HepG2 (cell line): ENCODE results near the gene JAGN1. TPM values are rescaled to one million over a fixed set of nuclear protein-coding genes. Genes with fewer than 3 reads are reported as not detected.

Experiments used
- ARID5B ChIP-seq: IDR thresholded peaks from 2 replicates; pipeline ENCODE4 v1.4.0; 2020; ENCODE audit warnings: mild to moderate bottlenecking, missing genetic modification reagents
- ARNT ChIP-seq: fragments of 450-650 bp; IDR thresholded peaks from 2 replicates; pipeline ENCODE4 v1.6.1; 2017
- BATF2 ChIP-seq: sonication (generic); formaldehyde crosslinking; IDR thresholded peaks from 2 replicates; pipeline ENCODE4 v1.8.0; 2022; ENCODE audit warnings: mild to moderate bottlenecking, missing genetic modification reagents, moderate library complexity
- CENPX ChIP-seq: sonication (generic); formaldehyde crosslinking; IDR thresholded peaks from 2 replicates; pipeline ENCODE4 v1.9.0; 2021; ENCODE audit warnings: mild to moderate bottlenecking, missing genetic modification reagents, moderate library complexity
- ELF4 ChIP-seq: sonication (generic); formaldehyde crosslinking; IDR thresholded peaks from 2 replicates; pipeline ENCODE4 v1.5.0; 2020; ENCODE audit warnings: missing genetic modification reagents, mild to moderate bottlenecking, moderate library complexity, borderline replicate concordance
- FOXJ3 ChIP-seq: sonication (generic); formaldehyde crosslinking; IDR thresholded peaks from 2 replicates; pipeline ENCODE4 v1.4.0; 2020; ENCODE audit warnings: missing genetic modification reagents, mild to moderate bottlenecking, borderline replicate concordance
- GLI4 ChIP-seq: sonication (generic); formaldehyde crosslinking; IDR thresholded peaks from 2 replicates; pipeline ENCODE4 v1.5.1; 2020; ENCODE audit warnings: missing genetic modification reagents, mild to moderate bottlenecking, moderate library complexity, borderline replicate concordance
- HMG20A ChIP-seq: IDR thresholded peaks from 2 replicates; pipeline ENCODE4 v1.6.1; 2016; ENCODE audit warnings: borderline replicate concordance
- HNRNPUL1 ChIP-seq: fragments of 200-400 bp; formaldehyde crosslinking; IDR thresholded peaks from 2 replicates; pipeline ENCODE4 v1.6.1; 2017; ENCODE audit warnings: low read depth, mild to moderate bottlenecking, low read length, moderate library complexity
- ISX ChIP-seq: sonication (generic); formaldehyde crosslinking; conservative IDR thresholded peaks from 2 replicates; pipeline ENCODE4 v1.5.0; 2020; ENCODE audit warnings: missing genetic modification reagents
- KDM5B ChIP-seq: sonication (generic); formaldehyde crosslinking; IDR thresholded peaks from 2 replicates; pipeline ENCODE4 v1.4.0; 2020; ENCODE audit warnings: missing genetic modification reagents, mild to moderate bottlenecking, borderline replicate concordance
- MYC ChIP-seq: sonication (generic); formaldehyde crosslinking; IDR thresholded peaks from 2 replicates; pipeline ENCODE4 v1.9.0; 2021; ENCODE audit warnings: missing genetic modification reagents, borderline replicate concordance
- NCOA5 ChIP-seq: sonication (generic); formaldehyde crosslinking; IDR thresholded peaks from 2 replicates; pipeline ENCODE4 v1.4.0; 2020; ENCODE audit warnings: missing genetic modification reagents
- NFRKB ChIP-seq: fragments of 450-650 bp; IDR thresholded peaks from 2 replicates; pipeline ENCODE4 v1.6.1; 2017
- PITX1 ChIP-seq: sonication (generic); formaldehyde crosslinking; IDR thresholded peaks from 2 replicates; pipeline ENCODE4 v1.5.1; 2020; ENCODE audit warnings: mild to moderate bottlenecking, missing genetic modification reagents
- SALL1 ChIP-seq: sonication (generic); formaldehyde crosslinking; IDR thresholded peaks from 2 replicates; pipeline ENCODE4 v1.8.0; 2022; ENCODE audit warnings: mild to moderate bottlenecking, missing genetic modification reagents
- SKI ChIP-seq: fragments of 450-650 bp; IDR thresholded peaks from one replicate; pipeline ENCODE4 v1.6.1; 2018; ENCODE audit warnings: mild to moderate bottlenecking; ENCODE audit not compliant: partially characterized antibody
- TEAD3 ChIP-seq: optimal IDR thresholded peaks from 2 replicates; pipeline ENCODE3; 2016; ENCODE audit warnings: borderline replicate concordance
- TRIM24 ChIP-seq: sonication (generic); formaldehyde crosslinking; IDR thresholded peaks from 2 replicates; pipeline ENCODE4 v1.8.0; 2022; ENCODE audit warnings: mild to moderate bottlenecking, missing genetic modification reagents
- ZNF558 ChIP-seq: sonication (generic); formaldehyde crosslinking; IDR thresholded peaks from 2 replicates; pipeline ENCODE4 v1.9.0; 2022; ENCODE audit warnings: mild to moderate bottlenecking, missing genetic modification reagents, borderline replicate concordance
- ZNF577 ChIP-seq: sonication (generic); formaldehyde crosslinking; IDR thresholded peaks from 2 replicates; pipeline ENCODE4 v1.4.0; 2020; ENCODE audit warnings: mild to moderate bottlenecking, low read depth, missing genetic modification reagents, borderline replicate concordance
- ZNF598 ChIP-seq: sonication (generic); formaldehyde crosslinking; IDR thresholded peaks from 2 replicates; pipeline ENCODE4 v1.5.1; 2020; ENCODE audit warnings: mild to moderate bottlenecking, missing genetic modification reagents, borderline replicate concordance
- polyA plus RNA-seq, 8 experiments: library from polyadenylated mRNA; depleted of rRNA in 3 of 8; stranded (reverse) in 7 of 8; unstranded in 1 of 8; fragments of >200 nt; fragmentation: Illumina TruSeq in 4 of 8; extraction: Trizol in 4 of 8; gene quantifications; 2 replicates each; pipeline versions ENCODE4 v1.2.1 to v1.2.3, GENCODE V29; 2011 to 2016; ENCODE audit warnings: low read depth in 4 of 8, missing spikeins in 1 of 8, mixed read lengths in 1 of 8; ENCODE audit not compliant: insufficient read depth in 1 of 8
- total RNA-seq, 5 experiments: library from RNA; depleted of rRNA; stranded (reverse); fragments of >200 nt; fragmentation: Illumina TruSeq; extraction: Trizol; gene quantifications; 2 replicates each; pipeline ENCODE4 v1.2.3, GENCODE V29; 2016; ENCODE audit warnings: low read depth in 1 of 5
- TF ChIP-seq, protein P1 (sequence below): sonication (generic); formaldehyde crosslinking; IDR thresholded peaks from 2 replicates; pipeline ENCODE4 v1.9.0; 2021; ENCODE audit warnings: missing genetic modification reagents, mild to moderate bottlenecking, borderline replicate concordance
- TF ChIP-seq, protein P2 (sequence below): sonication (generic); formaldehyde crosslinking; IDR thresholded peaks from 2 replicates; pipeline ENCODE4 v1.5.0; 2020; ENCODE audit warnings: missing genetic modification reagents, mild to moderate bottlenecking, borderline replicate concordance

JAGN1 gene
- total and polyA plus RNA-seq, 2 of the 13 experiments (the other 11 are each of a cell fraction or from before 2014, with no cell fraction given), result 49.9 to 50.9 TPM

GRCh38 chr3:9898467-9899241, 8.2 kb downstream of the JAGN1 start (continued):
- TF ChIP-seq ZNF598 (CRISPR knock-in tag), result peak; percentile 43; the same call in 1 of the 2 replicates
- TF ChIP-seq TRIM24 (CRISPR knock-in tag), result no peak
- TF ChIP-seq KDM5B, result no peak
- TF ChIP-seq GLI4 (CRISPR knock-in tag), result no peak
- no peak for TF ChIP-seq BATF2 (CRISPR knock-in tag)
- TF ChIP-seq, protein P1, sequence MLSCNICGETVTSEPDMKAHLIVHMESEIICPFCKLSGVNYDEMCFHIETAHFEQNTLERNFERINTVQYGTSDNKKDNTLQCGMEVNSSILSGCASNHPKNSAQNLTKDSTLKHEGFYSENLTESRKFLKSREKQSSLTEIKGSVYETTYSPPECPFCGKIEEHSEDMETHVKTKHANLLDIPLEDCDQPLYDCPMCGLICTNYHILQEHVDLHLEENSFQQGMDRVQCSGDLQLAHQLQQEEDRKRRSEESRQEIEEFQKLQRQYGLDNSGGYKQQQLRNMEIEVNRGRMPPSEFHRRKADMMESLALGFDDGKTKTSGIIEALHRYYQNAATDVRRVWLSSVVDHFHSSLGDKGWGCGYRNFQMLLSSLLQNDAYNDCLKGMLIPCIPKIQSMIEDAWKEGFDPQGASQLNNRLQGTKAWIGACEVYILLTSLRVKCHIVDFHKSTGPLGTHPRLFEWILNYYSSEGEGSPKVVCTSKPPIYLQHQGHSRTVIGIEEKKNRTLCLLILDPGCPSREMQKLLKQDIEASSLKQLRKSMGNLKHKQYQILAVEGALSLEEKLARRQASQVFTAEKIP, result no peak
- TF ChIP-seq ARNT, result no peak
- peak; percentile 45; the same call in 1 of the 2 replicates for TF ChIP-seq ZNF558 (CRISPR knock-in tag)
- TF ChIP-seq NFRKB, result no peak
- TF ChIP-seq, protein P2, sequence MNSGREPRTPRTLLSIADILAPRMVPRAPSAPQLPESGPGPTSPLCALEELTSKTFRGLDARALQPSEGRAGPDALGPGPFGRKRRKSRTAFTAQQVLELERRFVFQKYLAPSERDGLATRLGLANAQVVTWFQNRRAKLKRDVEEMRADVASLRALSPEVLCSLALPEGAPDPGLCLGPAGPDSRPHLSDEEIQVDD, result no peak
- no peak for TF ChIP-seq ISX
- no peak for TF ChIP-seq SKI
- no peak for TF ChIP-seq HNRNPUL1
- peak; percentile 36; the same call in 1 of the 2 replicates for TF ChIP-seq SALL1 (CRISPR knock-in tag)
- no peak; the same call in none of the 2 replicates for TF ChIP-seq ARID5B (CRISPR knock-in tag)
- TF ChIP-seq ZNF577 (CRISPR knock-in tag), result no peak
- TF ChIP-seq CENPX (CRISPR knock-in tag), result no peak
- 0 out of 2 replicates have a peak, but pooled peaks have one; percentile 42 for TF ChIP-seq PITX1 (CRISPR knock-in tag)
- no peak for TF ChIP-seq FOXJ3
- no peak for TF ChIP-seq ELF4 (CRISPR knock-in tag)
- peak; percentile 29; the same call in 1 of the 2 replicates for TF ChIP-seq MYC (CRISPR knock-in tag)
- peak; percentile 35 for TF ChIP-seq TEAD3 (CRISPR knock-in tag)
- 0 out of 2 replicates have a peak, but pooled peaks have one; percentile 27 for TF ChIP-seq HMG20A (CRISPR knock-in tag)
- no peak for TF ChIP-seq NCOA5 (CRISPR knock-in tag)
